ENCODE data around the gene DOCK10.
A peak's percentile ranks its signal among the peaks of the same experiment; 100 is the strongest.
"Not testable (repeated sequence)": the region's sequence is repeated elsewhere in the genome, so short reads cannot be mapped to it uniquely, and the experiment has no call there.

DOCK10 gene

GRCh38 chr2:224918626-224919471 lies 123.4 kb downstream of the DOCK10 start:
- no peak for DNase-seq (ENCODE audit: low spot score)

DNA sequence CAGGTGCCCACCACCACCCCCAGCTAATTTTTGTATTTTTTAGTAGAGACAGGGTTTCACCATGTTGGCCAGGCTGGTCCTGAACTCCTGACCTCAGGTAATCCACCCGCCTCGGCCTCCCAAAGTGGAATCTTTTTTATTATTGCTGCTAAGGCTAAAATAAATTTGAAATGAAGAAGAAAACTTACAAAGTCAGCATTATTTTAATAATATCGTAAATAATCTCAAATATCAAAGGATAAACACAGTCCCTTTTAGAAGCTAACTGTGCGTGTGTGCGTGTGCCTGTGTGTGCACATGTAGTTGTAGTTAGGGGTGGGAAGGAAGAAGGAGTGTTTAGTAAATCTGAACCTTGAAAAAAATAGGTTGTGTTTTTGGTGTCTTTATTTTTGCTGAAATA lies 125.0 kb downstream of the DOCK10 start:
- not testable (repeated sequence) for DNase-seq (ENCODE audit: low spot score)

DNA sequence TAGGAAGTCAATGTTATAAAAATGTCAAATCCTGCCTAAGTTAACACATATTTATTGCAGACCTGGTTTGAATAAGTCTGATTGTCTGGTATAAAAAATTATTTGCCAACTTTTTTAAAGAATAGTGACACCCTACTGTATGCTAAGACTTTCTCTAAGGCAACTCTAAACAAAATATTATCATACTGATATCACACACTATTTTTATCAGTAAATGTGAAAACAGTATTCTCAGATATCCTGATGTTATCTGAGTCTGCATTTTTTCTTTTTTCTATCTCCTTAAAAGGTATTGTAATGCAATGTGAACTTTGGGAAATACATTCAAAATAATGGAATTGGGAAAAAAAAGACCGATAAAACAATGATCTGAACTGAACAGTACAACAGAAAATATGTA lies 127.1 kb downstream of the DOCK10 start:
- DNase-seq (ENCODE audit: low spot score), result no peak

DNA sequence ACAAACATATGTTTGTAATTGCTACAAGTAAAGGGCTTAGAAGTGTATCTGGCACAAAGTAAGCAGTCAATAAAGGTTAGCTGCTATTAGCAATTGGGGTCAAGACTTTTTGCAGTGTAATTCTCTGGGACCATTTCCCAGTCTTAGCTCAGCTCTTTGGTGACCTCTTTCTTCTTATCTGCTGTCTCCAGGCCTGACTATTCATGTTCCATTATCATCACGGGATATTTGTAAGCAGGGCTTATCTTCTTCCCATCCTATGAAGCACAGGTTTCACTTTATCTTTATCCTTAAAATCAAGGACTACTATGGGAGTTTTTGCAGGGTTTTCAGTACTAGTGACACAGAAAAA lies 131.7 kb downstream of the DOCK10 start:
- DNase-seq (ENCODE audit: low spot score), result no peak

DNA sequence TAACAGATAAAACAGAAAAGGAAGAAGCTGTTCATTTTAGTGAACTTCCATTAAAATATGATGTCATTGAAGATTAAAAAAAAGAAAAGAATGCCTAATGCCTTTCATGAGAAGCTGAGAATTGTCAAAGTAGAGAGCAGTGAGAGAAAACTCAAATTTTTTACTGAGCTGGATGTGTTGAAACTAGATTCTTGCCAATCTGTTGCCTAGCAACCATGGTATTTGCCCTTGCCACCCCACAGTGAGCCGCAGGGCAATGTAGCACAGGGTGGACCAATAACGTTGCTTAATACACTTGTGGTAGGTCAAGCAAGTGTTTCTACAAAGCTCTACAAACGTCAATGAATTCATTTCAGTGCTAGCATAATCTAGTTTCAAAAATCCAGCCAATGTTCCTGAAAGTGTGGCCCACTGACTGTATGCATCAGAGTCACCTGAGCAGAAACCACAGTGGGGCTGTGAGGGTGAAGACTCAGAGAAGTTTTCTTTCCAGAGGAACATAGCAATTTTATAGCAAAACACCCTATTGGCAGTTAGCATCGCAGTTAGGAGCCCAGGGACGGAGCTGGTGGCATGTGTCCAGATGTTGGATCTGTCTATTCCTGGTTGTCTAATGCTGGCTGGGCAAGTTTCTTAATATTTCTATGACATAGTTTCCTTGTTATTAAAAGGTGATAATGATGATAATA lies 132.2 kb downstream of the DOCK10 start:
- peak; percentile 75 for DNase-seq (ENCODE audit: low spot score)

GRCh38 chr2:224908818-224909217 lies 133.4 kb downstream of the DOCK10 start:
- no peak for DNase-seq (ENCODE audit: low spot score)

DNA sequence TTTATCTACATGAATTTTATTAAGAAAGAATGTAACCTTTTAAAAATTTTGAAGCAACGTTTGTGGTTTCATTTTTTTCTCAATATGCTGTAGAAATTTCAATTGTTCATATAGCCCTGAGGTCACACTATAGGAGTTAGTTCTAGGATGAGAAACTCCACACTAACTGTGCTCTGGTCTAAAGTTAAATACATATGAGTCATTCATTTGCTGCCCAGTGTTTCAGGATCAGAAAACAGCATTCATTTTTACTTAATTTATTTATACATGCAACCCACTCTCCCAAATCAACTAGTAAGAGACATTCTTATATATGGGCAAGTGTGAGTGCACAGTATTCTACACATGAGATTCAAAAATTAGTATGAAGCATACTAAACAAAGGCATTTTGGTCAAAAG lies 137.9 kb downstream of the DOCK10 start:
- no peak for DNase-seq (ENCODE audit: low spot score)

DNA sequence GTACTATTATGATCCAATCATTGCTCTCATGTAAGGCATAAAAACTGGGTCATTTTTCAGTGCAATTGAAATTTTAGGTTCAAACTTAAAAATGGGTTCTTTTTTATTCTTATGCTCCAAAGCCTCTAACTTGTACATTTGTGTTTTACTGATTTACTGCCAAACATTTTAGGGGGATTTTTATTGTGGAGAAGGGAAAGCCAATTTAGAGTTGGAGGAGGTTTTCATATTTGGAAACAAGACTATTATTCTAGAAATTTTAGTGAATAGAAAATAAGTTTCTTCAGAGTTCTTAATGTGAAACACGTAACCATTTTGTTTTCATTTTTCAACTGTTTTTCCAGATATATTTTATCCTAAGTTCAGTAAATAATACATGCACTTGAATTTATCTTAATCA lies 138.6 kb downstream of the DOCK10 start:
- no peak for DNase-seq (ENCODE audit: low spot score)

- no peak for DNase-seq (ENCODE audit: low spot score)
Observed at GRCh38 chr2:224901121-224901676, 141.1 kb downstream of the DOCK10 start.

DNA sequence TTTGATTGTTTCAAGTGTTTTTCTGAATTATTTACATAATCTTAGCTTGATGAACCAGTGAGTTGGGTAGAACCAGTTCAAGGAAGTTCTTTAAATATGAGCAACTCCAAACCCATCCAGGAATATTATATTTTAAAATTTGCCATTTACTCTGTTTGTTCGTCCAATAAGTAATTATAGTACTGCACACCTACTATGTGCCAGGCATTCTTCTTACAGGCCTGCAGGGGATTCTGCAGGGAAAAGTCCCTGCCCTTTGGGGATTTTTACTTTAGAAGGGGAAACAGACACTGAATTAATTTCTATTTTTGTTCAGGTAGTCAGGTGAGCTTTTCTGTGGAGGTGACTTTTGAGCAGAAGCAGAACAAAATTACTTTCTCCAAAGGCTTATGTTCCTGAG lies 146.9 kb downstream of the DOCK10 start:
- no peak for DNase-seq (ENCODE audit: low spot score)

DNA sequence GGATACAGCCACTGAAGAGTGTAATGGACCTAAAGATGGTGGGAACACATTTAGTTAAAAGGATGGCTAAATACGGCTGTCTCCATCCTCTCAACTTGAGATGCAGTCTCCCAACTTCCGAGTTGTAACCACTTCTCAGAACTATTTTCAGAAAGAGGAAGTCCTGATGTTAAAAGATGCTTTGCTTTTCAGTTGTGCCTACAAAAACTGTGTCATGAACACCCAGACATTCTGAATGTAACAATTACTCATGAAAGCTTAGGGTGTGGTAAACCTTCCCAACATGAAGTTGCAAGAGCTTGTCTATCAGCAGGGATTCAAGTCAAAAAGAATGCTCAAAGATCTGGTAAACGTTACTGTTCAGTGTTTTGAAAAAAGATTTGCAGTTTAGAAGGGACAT lies 147.9 kb downstream of the DOCK10 start:
- no peak for DNase-seq (ENCODE audit: low spot score)

- DNase-seq (ENCODE audit: low spot score), result no peak
Observed at GRCh38 chr2:224893848-224894247, 148.4 kb downstream of the DOCK10 start.

DNA sequence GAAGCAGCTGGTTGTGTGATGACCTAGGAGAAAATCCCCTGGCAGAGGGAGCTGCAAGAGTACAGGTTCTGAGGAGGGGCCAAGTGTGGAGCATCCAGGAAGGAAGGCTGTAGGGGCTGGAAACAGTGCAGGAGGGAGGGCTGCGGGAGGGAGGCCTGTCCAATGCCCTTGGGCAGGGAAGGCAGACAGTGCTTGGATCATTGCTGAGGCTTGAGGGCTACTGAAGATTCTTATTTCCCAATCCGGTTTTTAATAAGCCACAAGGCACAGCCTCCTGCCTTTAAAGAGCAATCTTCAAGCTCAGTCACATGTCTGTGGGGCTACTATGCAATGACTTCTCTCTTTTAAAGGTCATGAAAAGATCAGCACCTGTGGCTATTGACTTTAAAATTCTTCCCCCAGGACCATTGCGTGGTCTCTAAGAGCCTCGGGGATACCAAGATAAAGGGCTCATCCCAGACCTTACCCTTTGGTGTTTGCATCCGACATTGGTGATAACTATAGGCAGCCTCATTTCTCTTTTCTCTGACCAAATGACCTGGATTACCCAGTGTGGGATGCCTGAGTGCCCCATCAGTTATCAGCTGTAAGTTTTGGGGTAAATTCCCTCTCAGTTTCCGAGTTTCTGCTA lies 149.6 kb downstream of the DOCK10 start:
- DNase-seq (ENCODE audit: low spot score), result no peak

- no peak for DNase-seq (ENCODE audit: low spot score)
Observed at GRCh38 chr2:224890372-224890771, 151.9 kb downstream of the DOCK10 start.

GRCh38 chr2:224887141-224887540 lies 155.1 kb downstream of the DOCK10 start:
- no peak for DNase-seq (ENCODE audit: low spot score)

DNA sequence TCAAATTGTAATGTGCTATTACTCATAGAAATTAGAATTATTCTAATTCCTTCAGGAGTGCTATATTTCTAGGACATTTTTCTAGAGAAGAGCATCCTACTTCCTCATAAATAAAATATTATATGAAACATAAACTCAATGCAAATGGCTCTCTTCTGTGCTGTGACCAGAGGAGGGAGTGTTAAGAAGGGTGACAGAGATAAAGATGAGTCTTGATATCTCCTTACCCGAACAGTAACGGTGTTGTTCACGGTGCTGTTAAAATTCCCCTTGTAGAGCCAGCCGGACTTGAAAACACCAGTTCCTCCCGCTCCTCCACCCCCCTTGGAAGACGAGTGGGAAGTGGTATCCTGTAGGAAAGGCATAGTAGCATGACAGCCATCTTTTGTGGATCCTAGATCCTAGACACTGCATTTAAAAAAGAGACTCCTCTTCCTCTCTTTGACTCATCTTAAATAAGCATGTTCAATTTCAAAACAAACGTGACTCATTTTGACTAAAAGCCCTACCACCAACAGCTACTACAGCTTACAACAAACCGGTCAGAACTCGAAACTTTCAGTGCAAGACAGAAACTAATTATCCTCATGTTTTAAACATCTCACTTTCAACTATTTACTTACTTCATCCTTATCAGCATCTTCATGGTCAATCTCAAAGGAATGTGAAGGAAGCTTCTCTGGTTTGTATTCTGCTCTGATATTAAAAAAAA lies 156.3 kb downstream of the DOCK10 start:
- no peak for DNase-seq (ENCODE audit: low spot score)

DNA sequence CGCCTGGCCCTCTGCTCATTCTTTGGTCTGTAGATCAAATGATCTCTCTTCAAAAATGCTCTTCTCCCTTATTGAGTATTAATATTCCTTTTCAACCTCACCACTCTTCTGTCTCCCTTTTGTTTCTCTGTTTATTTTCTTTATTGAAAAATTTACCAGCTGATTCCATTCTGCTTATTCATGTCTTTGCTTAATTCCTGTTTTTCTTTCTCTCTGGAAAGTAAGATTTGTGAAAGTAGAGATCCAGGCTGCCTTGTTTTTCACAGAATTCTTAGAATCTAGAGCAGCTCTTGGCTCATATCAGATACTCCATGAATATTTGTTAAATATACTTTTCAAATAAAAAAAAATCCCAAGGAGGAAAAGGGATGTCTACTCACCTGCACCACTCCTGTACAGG lies 157.0 kb downstream of the DOCK10 start:
- DNase-seq (ENCODE audit: low spot score), result no peak

GRCh38 chr2:224884188-224884587 lies 158.1 kb downstream of the DOCK10 start:
- DNase-seq (ENCODE audit: low spot score), result no peak

DNA sequence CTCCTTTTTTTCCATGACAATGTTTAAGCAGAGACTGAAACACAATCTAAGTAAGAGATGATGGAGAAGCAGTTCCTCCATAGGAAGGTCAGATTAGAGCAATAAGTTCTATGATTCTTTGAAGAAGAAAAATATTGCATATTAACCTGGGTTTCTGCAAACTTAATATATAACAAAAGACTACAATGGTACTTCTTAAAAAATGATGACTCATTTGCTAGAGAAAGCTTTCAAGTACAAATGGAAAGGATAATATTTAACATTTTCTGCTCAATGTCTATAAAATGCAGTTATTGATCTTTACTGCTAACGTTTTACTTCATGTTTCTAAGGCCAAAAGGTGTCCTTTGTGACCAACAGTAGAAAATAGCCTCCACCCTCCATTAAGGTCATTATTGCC lies 158.6 kb downstream of the DOCK10 start:
- no peak for DNase-seq (ENCODE audit: low spot score)

DNA sequence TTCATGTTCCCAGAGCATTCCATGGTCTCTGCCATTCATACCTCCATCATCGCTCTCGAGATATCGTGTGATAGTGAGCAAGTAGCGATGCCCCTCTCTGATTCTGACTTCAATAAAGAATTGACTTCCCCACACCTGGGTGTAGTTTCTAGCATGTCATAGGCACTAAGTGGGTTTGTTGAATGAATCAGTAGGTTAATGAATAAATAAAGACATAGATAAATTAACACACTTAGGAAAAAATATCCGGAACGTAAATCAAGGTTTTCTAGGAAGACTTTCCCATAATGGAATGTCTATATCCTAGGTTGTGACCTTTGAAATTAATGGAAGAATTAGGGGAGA lies 159.1 kb downstream of the DOCK10 start:
- DNase-seq (ENCODE audit: low spot score), result no peak

DNA sequence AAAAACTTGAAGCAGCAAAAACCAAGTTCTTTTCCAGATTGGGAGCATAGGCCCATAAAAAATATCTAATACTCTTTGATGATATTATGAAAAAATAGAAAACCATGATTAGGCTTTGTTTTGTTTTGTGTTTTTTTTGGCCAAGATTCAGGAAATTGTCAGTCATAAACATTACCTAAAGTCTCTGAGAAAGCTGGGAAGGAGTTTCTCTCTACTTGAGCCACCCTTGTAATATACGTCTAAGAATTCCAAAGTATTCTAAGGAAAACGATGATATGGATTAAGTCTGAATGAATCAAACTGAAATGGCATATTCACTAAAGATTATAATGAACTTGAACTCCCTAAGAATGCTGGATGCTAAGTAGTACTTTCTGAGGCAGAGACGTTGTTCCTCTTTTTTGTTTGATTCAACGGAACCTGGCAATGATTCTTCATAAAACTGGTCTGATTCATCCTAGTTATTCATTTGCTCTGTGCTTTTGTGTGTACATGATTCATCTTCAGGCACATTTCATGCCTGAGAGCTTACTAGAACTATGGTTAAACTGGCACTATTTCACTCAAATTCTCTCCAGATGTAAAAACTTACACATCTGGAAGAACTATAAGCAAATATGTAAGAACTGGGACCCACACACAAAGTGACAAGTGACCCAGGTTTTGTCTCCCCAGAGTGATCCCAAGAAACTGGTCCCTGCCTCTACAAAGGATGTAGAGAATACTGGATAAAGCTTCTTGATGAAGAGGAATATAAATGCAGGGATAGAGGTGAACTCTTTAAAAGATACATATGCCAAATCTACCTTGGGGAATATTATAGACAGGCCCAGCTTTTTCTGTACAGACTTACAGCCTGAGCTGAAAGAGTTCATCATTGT lies 159.7 kb downstream of the DOCK10 start:
- no peak for DNase-seq (ENCODE audit: low spot score)
